PFSK-1 (cell line): ENCODE data around the gene CACNA1S.

Source experiments
- POLR2AphosphoS5 ChIP-seq: IDR thresholded peaks from 2 replicates; pipeline ENCODE4 v1.6.1; 2012; ENCODE audit warnings: low read depth, mild to moderate bottlenecking, control low read depth, low read length, moderate library complexity
- SIN3A ChIP-seq: IDR thresholded peaks from 2 replicates; pipeline ENCODE4 v1.6.1; 2012; ENCODE audit warnings: mild to moderate bottlenecking, low read length, moderate library complexity, borderline replicate concordance; ENCODE audit not compliant: insufficient read depth
- TAF1 ChIP-seq: IDR thresholded peaks from 2 replicates; pipeline ENCODE4 v1.6.1; 2012; ENCODE audit warnings: low read length, control low read depth, borderline replicate concordance; ENCODE audit not compliant: insufficient read depth
- TF ChIP-seq, protein P1 (sequence below), 2 experiments: IDR thresholded peaks; 2 replicates each; pipeline versions ENCODE4 v1.6.1 to v1.8.0; 2011 to 2012; ENCODE audit warnings: low read depth in 2 of 2, low read length in 2 of 2, control low read depth in 1 of 2, inconsistent platforms in 1 of 2, mild to moderate bottlenecking in 1 of 2, moderate library complexity in 1 of 2; ENCODE audit not compliant: insufficient read depth in 1 of 2

DNA sequence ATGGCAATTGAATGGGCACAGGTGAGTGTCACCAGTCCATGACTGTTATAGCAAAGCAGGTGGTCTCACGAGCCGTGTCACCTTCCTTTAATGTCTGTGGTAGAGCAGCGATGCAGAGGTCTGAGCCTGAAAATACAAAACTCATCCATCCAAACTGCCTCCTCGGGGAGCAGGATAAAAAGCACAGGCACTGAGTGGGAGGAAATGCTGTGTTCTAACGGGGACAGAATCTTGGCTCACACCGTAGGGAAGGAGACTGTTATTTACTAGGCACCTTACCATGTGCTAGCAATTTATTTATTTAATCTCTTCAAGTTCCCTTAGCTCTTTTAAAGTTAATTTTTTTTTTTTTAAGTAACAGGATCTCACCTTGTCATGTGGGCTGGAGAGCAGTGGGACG is 13.6 kb upstream of the CACNA1S start:
- TF ChIP-seq POLR2AphosphoS5 (no peak), TAF1 (no peak), SIN3A (no peak)
- TF ChIP-seq, protein P1, sequence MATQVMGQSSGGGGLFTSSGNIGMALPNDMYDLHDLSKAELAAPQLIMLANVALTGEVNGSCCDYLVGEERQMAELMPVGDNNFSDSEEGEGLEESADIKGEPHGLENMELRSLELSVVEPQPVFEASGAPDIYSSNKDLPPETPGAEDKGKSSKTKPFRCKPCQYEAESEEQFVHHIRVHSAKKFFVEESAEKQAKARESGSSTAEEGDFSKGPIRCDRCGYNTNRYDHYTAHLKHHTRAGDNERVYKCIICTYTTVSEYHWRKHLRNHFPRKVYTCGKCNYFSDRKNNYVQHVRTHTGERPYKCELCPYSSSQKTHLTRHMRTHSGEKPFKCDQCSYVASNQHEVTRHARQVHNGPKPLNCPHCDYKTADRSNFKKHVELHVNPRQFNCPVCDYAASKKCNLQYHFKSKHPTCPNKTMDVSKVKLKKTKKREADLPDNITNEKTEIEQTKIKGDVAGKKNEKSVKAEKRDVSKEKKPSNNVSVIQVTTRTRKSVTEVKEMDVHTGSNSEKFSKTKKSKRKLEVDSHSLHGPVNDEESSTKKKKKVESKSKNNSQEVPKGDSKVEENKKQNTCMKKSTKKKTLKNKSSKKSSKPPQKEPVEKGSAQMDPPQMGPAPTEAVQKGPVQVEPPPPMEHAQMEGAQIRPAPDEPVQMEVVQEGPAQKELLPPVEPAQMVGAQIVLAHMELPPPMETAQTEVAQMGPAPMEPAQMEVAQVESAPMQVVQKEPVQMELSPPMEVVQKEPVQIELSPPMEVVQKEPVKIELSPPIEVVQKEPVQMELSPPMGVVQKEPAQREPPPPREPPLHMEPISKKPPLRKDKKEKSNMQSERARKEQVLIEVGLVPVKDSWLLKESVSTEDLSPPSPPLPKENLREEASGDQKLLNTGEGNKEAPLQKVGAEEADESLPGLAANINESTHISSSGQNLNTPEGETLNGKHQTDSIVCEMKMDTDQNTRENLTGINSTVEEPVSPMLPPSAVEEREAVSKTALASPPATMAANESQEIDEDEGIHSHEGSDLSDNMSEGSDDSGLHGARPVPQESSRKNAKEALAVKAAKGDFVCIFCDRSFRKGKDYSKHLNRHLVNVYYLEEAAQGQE (IDR thresholded peaks at IDR 0.05; ENCODE audit: insufficient read depth in 1 of 2, low read depth in 2 of 2, low read length in 2 of 2) = no peak
